ENCODE measurements around the gene TBC1D4.
"Not testable (repeated sequence)": the region's sequence is repeated elsewhere in the genome, so short reads cannot be mapped to it uniquely, and the experiment has no call there.

The TBC1D4 gene

DNA sequence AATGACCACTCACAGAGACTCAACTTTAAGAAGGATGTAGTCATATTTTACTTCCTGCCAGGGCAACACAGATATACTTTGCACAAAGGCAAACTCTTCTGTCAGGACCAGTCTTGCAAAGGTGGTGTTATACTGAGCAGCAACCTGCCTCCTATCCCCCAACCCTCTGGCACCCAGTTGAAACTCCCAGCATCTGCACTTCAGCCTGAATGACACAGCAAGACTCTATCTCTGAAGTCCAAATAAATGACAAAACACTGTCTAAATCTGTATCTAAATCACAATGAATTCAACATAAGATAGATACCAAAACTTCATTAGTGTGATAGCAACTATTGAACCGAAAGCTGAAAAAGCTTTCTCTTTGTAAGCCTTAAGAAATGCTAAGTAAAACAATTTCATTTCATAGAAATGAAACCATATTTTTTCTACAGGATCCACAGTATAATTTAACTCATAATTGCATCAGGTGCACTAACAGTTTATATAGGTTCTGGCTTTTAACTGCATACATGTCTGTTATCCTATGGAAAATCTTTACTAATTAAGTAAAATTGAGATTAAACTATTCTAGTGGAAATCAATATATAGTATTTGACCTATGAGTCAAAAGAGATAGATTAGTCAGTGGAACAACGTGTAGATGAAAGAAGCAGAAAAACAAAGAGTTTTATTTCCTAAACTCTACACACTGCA is 163.7 kb downstream of the TBC1D4 start:
- DNase-seq, result no peak

DNA sequence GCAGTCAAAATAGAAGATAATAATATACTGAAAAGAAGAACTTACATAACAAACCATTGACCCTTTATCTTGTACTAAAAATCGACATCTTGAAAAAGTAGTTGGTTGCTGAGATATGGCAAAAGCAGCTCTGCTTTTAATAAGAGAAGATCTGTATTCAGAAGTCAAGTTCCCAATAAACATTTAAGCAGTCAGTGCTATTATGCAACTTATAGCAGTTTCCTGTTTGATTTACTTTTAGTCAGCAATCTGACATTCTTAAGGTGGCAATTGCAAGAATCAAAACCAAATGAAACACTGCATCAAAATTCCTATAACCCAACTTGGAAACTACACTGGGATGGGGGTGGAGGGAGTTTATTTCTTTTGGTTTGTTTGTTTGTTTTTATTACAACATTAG is 165.5 kb downstream of the TBC1D4 start:
- DNase-seq, result no peak

DNA sequence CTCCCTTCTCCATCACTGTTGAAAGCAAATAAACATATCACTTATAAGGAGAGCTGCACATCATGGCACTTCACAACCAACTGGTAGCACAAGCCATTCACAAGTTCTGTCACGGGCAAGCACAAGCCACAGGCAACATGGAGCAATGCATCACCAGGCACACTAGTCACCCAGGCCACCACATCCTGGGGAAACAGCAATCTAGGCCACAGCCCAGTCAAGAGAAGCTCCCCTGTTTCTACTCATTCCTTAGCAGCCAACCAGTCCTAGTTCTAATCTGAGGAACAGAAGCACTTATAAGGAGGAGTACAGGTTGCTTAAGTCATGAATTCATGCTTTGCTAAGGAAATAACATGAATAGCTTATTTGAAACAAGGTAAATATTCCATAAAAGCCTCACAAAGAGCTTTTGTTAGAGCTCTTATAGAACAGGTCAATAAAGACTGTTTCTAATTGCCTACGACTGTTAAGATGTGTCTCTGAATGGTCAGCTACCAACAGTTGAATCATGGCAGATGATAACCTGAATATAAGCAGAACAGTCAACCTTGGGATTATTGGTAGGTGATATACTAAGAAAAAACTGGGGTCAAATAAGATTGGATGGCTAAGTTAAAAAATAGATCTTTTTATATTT is 169.0 kb downstream of the TBC1D4 start:
- DNase-seq, result no peak

DNA sequence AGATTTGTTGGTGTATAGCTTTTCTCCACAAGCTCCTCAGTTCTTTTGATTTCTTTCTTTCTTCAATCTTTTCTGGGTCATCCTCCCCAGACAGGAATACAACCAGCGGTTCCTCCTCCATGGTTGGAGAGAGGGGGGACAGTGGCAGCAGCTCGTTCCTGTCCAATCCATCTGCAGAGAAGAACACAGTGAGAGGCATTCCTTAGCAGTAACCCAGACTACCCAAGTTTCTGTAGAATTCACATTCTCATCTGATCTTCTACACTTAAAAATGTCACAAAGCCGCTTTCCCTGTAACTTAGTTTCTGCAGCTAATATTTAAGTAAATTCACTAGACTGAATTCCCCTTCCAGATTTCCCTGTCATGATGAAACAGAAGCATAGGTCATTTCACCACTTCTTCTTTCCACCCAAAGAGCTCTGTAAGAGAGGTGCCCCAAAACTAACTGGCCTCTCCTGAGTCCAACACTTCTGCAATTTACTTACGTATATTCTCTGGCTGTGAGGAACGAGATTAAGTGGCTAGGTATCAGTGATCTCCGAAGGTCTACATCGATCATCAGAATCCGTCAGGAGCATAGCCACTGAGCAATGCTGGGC is 171.9 kb downstream of the TBC1D4 start:
- DNase-seq, result no peak

DNA sequence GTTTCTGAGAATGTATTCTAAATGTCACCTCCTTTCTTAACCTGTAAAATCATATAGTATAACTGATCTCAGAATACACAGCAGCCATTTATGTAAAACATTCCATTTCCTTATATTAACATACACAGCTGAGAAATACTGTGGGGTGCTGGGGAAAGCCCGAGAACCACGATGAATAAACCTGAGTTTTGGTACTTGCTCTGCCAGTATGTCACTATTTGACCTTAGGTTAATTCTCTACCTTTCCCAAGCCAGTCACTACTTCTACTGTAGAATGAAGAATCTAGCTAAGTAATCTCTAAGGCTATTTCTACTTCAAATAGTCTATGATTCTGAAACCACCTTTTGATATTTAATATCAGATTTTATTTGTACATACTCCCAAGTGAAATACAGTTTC is 173.7 kb downstream of the TBC1D4 start:
- DNase-seq, result no peak

DNA sequence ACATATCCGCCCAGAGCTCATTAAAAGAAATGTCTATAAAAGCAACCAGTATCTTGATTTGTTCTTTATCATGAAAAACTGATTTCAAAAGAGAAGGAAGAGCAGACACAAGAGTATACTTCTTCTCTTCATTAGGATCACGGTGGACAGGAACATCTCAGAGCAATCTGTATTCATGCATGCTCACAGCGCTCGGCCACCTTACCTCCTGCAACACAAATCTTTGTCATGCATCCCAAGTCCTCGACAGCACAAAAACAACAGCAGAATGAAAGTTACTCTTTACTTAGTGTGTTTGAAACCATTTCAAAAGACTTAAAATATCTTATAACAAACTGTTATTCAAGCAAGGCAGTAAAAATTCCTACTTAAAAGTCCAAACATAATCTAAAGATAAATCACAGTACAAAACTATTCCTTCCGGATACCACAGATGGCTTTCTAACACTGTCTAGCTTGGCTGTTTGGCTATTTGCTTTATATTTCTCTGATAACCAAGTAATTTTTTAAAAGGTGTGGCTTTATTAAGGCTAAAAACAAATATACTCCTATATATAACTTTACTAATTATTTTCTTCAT is 174.5 kb downstream of the TBC1D4 start:
- no peak for DNase-seq

DNA sequence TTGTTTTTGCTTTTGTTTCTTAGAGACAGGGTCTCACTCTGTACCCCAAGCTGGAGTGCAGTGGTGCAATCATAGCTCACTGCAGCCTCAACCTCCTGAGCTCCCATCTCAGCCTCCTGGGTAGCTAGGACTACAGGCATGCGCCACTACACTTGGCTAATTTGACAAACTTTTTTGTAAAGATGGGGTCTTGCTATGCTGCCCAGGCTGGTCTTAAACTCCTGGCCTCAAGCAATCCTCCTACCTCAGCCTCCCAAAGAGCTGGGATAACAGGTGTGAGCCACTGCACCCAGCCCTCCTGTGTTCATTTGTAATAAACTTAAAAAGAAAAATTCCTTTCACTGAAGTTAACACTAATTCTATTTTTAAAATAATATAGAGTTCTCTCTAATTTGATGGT is 175.0 kb downstream of the TBC1D4 start:
- DNase-seq, result not testable (repeated sequence)

DNA sequence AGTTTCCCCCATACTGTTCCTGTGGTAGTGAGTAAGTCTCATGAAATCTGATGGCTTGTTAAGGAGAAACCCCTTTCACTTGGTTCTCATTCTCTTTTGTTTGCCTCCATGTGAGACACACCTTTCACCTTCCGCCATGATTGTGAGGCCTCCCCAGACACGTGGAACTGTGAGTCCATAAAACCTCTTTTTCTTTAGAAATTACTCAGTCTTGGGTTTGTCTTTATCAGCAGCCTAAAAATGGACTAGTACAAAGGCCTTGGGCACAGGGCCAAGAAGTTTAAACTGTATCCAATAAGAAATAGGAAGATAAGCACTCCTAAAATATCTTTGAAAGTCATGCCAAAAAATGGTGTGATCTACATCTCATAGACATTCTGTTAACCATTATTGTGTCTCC is 176.9 kb downstream of the TBC1D4 start:
- DNase-seq, result no peak

DNA sequence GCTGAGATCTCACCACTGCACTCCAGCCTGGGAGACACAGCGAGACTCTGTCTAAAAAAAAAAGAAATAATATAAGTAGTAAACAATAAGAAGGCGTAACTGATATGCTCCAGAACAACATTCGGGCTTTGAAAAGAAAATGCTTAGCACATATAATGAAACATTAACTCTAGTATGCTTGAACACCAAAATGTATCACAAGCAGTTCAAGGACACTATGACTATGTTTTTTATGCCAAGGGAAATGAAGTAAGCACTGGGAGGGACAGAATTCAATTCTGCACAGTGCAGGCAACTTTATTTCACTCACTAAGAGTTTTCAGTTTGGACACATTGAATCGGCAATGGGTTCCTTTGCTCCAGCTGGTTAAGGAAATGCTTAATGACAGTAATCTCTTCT is 178.7 kb downstream of the TBC1D4 start:
- no peak for DNase-seq

DNA sequence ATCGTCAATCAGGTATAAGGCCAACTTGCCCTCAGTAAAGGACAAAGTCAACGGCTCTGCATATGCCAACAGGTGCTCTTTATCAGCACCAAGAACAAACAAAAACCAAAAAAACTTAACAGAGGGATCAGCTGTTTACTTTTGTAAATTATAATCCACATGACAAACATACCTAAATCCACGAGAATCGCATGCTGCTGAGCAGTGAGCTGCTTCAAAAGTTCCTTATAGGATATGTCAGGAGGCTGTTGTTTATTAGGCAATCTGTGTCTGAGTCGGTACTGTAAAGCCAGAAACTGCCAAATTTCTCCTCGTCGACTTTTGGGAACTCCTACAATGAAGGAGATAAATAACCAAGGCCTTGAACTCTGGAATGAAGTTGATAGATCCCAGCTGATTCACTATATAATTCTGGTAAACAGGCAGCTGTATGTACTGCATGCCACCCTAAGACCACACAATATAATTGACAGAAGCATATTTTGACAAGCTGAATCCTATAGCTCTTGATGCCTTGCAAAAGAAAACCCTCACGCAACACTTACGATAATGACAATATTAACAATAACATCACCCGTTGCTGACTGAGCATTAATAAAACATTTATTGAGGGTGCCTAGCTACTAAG is 179.8 kb downstream of the TBC1D4 start:
- DNase-seq, result no peak

DNA sequence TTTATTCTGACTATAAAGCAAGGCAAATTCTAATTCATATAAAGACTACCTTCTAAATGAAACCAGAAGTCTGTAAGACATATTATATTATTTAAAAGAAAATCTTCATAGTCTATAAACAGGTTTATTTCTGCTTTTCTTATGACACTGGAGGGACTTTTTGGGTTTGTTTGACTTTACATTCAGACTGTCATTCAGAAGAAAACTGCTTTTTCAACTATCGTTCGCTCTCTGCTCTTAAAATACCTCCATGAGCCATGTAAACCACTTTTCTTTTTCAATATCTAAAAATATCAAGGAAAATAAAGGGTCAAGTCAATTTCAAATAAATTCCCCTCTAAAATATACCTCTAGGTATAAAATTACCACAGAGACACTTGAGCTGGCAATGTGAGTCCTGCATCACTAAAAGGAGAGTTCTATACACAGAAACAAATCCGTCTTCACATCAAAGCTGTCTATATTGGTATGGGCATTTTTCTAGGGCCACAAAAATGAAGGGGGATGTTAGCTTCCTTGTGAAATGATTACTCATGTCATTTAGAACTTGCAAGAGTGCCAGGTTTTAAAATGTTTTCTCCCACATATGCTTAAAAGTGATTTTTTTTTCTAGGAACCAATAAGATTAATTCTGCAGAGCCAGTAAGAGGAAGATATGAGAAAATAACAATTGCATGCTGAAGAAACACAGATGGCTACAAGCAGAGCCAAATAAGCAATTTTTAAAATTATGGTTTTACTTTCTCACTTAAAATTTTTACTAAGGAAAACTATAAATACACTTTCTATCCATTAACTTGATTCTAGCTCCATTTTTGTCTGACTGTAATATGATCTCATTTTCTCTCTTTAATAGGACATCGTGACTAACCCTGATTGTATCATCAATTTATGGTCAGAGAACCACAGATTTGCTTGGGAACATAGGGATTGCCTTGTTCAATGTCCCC is 181.8 kb downstream of the TBC1D4 start:
- no peak for DNase-seq

DNA sequence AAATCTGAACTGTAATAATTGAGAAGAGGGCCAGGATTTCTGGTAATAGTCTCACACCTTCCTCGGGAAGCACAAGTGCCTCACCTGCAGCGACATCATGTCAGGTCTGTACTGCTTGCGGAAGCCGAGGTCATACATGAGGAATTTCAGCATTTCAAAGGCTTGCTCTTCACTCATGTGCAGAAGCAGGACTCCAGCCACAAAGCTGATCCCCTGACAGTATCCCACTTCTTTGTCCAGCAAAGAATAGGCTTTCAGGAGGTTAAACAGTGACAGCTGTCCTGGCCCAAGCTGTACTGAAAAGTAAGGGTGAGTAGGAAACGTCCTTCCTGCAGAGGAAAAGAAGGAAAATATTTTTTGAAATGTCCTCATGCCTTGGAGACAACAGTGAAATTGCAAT is 182.7 kb downstream of the TBC1D4 start:
- DNase-seq, result no peak

DNA sequence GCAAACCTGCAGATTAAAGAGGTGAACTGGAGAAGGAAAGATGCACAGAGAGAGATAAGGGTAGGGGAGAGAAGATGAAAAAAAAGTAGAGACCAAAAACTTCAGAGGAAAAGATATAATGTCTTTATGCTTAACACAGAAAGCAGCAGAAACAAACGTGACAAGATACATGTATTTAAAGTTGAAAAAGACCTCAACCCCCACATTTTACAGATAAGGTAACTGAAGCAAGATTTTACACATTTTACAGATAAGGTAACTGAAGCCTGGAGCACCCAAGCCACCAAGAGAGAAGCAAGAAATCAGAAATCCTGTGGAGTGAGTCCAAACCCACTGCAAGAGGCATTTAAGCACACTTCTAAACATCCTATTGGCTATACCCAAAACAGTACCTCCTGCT is 185.3 kb downstream of the TBC1D4 start:
- no peak for DNase-seq

DNA sequence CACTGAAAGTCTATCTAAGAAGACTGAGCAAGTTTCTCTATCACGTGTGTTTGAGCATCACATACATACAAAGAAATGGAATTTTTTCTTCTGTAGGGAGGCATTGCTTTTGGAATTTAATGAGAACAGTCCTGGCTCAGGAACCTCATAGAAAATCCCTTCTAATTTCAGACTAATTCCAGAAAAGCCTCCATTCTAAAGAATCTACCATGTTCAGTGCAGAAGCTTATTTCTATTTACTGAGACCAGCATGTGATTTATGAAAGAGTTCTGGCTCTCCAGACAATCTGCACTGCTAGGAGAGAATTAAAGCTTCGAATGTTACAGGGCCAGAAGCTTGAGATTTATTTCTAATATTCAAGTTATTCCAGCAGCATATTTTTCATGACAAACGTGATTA is 186.8 kb downstream of the TBC1D4 start:
- no peak for DNase-seq

DNA sequence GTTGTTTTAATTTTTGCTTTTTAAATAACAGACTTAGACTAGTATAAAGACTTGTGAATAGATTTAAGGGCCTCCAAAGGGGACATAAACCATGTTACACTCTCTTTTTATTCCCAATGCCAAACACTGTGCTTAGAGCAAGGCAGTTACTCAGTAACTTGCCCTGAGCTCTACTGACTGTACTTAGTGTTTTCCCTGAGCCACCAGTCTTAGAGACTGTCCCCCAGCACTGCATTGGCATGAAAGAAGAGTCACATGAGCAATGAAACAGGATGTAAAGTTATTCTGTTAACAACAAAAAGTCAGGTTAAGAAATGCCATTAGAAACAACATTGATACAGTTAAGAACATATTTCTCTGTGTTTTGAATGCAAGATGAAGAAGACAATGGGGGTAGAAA is 187.9 kb downstream of the TBC1D4 start:
- no peak for DNase-seq

DNA sequence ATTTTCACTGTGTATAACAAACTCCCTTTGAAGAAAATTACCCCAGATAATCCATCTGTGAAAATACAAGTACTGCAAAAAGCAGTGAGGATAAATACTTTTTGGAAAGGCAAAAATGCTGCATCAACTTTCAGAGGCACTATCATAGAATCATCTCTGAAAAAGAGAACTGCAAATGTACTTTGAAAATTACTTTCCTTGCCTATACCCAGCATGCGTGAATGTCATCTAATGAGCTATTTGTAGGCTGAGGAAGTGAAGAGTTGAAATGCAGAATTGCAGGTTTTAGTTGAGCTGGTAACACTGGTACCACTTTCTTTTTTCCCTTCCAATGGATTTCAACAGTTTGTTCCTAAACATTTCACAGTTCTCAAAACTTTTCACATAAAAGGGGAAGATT is 196.7 kb downstream of the TBC1D4 start:
- DNase-seq, result no peak

DNA sequence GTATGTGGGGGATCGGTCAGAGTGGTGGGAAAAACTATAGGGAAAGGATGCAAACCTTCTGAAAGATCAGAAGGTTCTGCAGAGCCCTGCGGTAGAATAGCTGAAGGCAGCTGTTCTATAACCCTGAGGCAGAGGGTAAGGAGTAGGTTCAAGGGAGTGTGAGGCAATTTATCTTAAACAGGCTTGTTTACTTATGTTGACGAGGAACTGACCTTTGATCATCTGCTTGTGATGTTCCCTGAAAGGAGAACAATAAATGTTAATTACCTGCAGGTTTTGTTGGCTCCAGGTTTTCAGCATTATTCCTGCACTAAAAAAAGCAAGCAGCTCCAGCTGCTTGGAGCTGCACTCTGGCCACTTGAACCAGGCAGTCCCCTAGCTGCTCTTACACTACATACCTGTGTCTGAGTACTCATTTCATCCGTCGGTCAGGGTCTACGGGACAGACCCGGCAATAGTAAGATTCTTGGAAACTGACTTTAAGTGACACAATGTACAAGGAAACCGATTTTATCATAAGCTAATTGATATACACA is 202.1 kb downstream of the TBC1D4 start:
- no peak for DNase-seq

DNA sequence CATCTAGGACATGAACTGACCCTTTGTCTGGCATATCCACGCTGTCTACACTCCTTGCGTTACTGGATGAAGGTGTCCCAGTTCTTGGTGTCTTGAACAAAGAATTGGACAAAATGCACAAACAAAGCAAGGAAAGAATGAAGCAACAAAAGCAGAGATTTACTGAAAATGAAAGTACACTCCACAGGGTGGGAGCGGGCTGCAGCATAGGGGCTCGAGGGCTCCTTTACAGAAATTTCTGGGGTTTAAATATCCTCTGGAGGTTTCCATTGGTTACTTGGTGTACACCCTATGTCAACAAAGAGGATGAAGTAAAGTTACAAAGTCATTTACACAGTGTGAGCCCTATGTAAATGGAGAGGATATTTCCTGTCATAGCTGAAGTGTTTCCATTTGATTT is 208.3 kb downstream of the TBC1D4 start:
- DNase-seq, result not testable (repeated sequence)

DNA sequence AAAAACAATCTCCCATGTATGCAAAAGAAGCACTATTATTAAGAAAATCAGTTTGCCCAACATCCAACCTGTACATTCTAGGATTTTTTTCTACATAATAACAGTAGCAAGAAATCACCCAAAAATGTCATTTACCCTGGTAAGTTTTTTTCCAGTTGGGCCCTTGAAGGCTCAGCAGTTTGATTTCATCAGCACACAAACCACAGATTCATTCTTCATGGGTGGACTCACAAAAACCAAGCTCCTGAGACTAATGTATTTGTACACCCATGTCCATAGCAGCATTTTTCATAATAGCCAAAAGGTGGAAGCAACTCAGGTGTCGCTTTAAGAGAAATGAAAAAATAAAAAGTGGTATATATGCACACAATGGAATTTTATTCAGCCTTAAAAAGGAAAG is 210.1 kb downstream of the TBC1D4 start:
- no peak for DNase-seq

DNA sequence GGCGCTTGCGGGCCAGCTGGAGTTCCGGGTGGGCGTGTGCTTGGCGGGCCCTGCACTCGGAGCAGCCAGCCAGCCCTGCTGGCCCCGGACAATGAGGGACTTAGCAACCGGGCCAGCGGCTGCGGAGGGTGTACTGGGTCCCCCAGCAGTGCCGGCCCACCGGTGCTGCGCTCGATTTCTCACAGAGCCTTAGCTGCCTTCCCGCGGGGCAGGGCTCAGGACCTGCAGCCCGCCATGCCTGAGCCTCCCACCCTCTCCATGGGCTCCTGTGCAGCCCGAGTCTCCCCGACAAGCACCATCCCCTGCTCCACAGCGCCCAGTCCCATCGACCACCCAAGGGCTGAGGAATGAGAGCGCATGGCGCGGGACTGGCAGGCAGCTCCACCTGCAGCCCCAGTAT is 213.5 kb downstream of the TBC1D4 start:
- DNase-seq, result not testable (repeated sequence)

DNA sequence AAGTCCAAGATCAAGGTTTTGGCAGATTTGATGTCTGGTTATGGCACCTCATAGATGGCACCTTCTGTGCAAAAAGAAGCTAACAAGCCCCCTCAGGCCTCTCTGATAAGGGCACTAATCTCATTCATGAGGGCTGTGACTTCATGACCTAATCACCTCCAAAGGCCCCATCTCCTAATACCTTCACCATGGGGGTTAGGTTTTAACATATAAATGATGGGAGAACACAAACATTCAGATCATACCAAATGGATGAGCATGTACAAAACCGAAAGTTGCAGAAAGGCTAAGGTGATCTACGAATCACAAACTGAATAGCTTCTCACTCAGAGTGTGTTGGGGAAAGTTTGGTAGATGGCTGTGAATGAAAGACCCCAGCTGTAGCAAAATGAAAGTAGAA is 217.4 kb downstream of the TBC1D4 start:
- no peak for DNase-seq

DNA sequence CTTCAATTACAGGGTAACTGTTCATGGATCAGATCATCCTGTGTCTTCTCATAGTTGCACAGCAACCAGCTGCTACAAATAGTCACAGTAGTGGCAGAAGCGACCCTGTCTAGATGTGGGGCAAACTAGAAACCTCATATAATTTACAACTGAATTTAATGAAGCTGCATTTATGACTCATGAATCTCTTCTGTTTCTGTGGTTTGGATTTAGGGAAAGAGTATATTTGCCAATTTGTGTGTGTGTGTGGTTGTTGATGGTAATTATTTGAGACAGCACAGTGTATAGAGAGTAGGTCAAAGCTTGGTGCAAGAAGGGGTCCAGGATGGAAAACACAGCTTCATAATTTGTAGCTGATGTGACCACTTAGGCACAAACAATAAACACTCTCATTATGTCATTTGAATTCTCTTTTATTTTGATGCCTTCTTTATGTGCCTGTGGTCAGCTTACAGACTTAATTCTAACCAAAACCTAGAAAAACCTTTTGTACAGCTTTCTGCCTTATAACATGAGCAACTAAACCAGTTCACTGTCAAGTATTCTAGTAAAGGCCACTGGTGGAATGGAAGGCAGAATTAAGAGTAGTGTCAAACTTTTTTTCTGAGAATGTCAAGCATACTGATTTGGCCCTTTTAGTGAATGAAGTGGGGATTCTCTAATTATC is 218.1 kb downstream of the TBC1D4 start:
- DNase-seq, result no peak
